ENCODE measurements around the gene P2RY8. TPM values are rescaled to one million over a fixed set of nuclear protein-coding genes. Genes with fewer than 3 reads are reported as not detected.
"Not testable (repeated sequence)": the region's sequence is repeated elsewhere in the genome, so short reads cannot be mapped to it uniquely, and the experiment has no call there.

P2RY8 gene
- total RNA-seq, 2 donors from 2014 or later, result 1.8 to 3.0 TPM

DNA sequence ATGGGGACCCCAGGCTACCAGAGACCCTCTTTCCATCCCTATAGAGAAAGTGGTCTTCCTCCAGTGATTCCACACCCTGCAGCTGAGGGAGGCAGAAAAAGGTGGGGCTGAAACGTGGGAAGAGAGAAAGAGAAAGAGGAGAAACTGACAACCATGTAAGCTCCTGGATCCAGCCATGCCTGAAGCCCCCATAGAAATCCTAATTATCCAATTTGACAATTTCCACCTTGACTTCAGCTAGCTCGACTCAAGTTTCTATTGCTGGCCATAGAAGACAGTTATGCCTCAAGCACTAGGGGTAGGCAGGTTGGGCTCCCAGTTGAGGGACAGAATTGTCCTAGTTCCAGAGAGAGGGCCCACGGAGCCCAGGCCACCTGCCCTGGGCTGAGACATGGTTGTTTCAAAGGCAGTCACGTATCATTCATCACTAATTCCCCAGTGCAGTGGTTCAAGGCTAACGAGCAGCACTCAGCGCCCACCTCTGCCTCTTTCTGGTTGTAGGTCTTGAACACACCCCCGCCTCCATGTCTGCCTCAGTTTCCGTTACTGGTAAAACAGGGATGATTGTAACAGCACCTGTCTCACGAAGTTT is 44.5 kb downstream of the P2RY8 start:
- intact Hi-C loops (cut with DNase I), result no loop called here
- DNase-seq (no peak), ATAC-seq (no peak)

DNA sequence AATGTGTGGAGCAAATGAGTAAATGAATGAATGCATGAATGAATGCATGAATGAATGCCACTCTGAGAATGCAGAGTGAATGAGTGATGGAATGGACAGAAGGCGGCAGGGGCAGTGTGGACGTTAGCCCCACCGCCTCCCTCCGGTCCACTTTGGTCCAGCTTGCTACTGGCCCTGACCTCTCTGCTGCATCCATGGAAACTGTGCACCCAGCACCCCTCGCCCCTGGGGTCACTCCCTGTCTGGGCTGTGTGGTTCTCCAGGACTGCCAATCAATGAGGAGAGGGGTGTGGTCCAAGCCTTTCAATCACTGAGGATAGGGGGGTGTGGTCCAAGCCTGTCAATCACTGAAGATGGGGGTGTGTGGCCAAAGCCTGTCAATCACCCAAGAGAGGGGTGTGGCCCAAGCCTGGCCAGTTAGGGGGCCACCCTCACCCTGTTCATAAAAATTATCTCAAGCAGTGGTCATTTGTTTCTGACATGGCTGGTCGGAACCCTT is 45.1 kb downstream of the P2RY8 start:
- intact Hi-C loops (cut with DNase I), result no loop called here
- DNase-seq (no peak), ATAC-seq (peak in 1 of 2 donors; percentile 44)

DNA sequence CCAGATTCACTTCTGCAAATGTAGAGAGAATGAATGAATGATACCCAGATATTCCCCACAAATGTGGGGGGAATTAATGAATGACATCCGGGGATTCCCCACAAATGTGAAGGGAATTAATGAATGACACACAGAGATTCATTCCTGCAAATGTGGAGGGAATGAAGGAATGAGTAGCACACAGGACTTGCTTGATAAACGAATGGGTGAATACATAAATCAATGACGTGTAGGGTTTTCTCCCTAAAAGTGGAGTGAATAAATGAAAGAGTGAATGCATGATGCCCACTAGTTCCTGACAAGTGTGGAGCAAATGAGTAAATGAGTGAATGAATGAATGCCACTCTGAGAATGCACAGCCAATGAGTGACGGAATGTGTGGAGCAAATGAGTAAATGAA is 45.7 kb downstream of the P2RY8 start:
- intact Hi-C loops (cut with DNase I); ATAC-seq; DNase-seq: not testable (repeated sequence)

DNA sequence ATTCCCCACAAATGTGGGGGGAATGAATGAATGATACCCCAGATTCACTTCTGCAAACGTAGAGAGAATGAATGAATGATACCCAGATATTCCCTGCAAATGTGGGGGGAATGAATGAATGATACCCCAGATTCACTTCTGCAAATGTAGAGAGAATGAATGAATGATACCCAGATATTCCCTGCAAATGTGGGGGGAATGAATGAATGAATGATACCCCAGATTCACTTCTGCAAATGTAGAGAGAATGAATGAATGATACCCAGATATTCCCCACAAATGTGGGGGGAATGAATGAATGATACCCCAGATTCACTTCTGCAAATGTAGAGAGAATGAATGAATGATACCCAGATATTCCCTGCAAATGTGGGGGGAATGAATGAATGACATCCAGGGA is 46.3 kb downstream of the P2RY8 start:
- intact Hi-C loops (cut with DNase I); ATAC-seq; DNase-seq: not testable (repeated sequence)

DNA sequence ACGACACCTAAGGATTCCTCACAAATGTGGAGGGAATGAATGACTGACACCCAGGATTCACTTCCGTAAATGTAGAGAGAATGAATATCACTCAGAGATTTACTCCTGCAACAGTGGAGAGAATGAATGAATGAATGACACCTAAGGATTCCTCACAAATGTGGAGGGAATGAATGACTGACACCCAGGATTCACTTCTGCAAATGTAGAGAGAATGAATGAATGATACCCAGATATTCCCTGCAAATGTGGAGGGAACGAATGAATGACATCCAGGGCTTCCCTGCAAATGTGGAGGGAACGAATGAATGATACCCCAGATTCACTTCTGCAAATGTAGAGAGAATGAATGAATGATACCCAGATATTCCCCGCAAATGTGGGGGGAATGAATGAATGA is 47.6 kb downstream of the P2RY8 start:
- ATAC-seq; intact Hi-C loops (cut with DNase I); DNase-seq: not testable (repeated sequence)

DNA sequence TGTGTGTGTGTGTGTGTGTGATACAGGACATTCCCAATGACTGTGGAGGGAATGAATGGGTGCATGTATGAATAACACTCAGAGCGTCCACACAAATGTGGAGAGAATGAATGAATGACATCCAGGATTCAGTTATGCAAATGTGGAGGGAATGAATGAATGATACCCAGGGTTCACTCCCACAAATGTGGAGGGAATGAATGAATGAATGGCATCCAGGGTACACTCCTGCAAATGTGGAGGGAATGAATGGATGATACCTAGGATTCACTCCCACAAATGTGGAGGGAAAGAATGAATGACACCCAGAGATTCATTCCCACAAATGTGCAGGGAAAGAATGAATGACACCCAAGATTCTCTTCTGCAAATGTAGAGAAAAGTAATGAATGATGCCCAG is 48.2 kb downstream of the P2RY8 start:
- DNase-seq, result no peak
- intact Hi-C loops (cut with DNase I), result no loop called here
- ATAC-seq, result no peak

DNA sequence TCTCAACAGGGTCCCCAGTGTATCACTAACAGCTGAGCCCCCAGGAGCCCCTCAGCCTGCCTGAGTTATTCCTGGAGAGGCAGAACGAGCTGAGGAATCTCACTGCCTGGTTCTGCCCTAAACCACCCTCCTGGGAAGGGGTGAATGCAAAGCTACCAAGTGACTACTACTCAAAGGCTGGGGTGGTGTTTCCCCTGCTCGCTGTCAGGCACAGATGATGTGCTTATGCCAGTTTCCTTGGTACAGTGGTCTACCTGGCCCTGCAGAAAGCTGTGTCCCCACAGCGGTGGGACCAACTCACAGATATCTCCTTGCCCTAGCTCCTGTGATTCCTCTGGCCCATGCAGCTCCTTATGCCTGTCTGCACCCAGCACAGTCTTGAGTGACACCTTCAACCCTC is 48.8 kb downstream of the P2RY8 start:
- DNase-seq (no peak), ATAC-seq (no peak)
- intact Hi-C loops (cut with DNase I), result no loop called here

DNA sequence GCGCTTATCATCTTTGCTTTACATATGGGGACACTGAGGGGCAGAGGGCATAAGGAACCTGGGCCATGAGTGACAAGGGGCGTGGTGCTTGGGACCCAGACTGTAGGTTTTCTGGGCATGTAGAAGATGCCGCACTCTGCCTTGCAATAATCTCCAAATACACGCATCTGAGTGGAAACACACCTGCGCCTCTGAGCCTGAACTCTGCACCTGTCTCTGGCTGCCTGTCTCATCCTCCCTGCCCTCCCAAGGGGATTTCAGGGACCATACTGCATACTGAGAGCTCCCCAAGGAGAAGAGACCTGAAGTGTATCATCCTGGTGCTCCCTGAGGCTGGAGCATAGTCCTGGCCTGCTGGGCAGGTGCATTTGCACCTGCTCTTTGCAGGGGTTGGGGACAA is 49.6 kb downstream of the P2RY8 start:
- ATAC-seq (no peak), DNase-seq (no peak)
- intact Hi-C loops (cut with DNase I), result no loop called here

DNA sequence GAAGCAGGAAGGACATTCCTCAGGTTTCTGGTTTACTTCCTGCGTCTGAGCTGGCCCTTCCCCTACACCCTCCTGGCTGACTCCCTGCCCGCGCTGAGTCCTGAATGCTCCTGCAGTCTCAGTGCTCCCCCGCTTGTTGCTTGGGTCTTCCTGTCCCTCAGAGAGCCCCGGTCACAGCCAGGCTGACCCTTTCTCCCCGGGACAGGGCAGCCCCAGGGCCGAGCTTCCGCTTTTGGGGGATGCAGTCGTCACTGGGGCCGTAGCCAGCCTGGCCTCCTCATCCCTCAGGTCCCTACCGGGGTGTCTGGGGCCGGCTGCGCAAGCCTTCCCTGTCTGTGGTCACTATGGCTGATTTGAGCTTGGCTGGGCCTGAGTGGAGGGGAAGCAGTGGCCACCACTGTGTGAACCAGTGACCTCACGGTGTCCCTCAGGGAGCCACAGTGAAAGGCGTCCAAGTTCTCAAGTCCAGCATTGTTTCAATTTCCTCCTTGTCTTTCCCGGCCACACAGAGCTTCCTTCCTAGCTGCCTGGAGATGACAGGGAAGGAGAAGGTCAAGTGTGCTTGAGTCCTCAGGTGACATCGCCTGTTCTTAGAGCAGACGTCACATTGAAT is 50.1 kb downstream of the P2RY8 start:
- intact Hi-C loops (cut with DNase I), result no loop called here

DNA sequence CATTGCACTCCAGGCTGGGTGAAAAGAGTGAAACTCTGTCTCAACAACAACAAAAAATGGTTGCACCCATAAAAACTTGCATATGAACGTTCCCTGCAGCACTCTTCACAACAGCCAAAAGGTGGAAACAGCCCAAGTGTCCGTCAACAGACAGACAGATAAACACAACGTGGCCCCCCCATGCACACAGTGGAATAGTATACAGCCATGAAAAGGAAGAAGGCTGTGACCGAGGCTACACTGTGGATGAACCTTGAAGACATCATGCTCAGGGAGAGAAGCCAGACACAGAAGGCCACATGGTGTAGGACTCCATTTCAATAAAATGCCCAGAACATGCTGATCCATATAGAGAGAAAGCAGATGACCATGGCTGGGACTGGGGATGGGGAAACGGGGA is 50.8 kb downstream of the P2RY8 start:
- ATAC-seq (no peak), DNase-seq (no peak)
- intact Hi-C loops (cut with DNase I), result no loop called here

More for the DNA sequence above, 50.1 kb downstream of the P2RY8 start:
- DNase-seq (peak; percentile 48), ATAC-seq (peak; percentile 74 to 86)

DNA sequence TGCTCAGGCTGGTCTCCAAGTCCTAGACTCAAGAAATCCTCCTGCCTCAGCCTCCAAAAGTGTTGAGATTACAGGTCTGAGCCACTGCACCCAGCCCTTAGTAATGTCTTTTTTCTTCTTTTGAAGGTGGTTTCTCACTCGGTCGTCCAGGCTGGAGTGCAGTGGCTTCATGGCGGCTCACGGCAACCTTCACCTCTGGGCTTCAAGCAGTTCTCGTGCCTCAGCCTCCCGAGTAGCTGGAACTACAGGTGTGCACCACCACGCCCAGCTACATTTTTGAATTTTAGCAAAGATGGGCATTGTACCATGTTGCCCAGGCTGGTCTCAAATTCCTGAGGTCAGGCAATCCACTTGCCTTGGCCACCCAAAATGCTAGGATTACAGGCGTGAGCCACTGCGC is 52.0 kb downstream of the P2RY8 start:
- ATAC-seq, result no peak
- intact Hi-C loops (cut with DNase I), result no loop called here
- DNase-seq, result no peak

DNA sequence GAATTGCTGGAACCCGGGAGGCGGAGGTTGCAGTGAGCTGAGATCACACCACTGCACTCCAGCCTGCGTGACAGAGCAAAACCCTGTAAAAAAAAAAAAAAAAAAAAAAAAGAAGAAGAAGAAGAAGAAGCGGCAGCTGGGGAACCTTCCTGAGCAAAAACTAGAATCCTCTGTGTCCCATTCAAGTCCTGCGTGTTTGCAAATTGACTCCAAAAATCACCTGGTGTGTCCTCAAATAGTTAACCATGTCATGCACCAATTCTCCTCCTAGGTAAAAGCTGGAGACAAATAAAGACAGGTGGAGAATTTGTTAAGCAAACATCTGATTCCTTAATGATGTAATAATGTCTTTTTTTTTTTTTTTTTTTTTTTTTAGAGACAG is 52.4 kb downstream of the P2RY8 start:
- ATAC-seq, result no peak
- no peak for DNase-seq
- intact Hi-C loops (cut with DNase I), result no loop called here

DNA sequence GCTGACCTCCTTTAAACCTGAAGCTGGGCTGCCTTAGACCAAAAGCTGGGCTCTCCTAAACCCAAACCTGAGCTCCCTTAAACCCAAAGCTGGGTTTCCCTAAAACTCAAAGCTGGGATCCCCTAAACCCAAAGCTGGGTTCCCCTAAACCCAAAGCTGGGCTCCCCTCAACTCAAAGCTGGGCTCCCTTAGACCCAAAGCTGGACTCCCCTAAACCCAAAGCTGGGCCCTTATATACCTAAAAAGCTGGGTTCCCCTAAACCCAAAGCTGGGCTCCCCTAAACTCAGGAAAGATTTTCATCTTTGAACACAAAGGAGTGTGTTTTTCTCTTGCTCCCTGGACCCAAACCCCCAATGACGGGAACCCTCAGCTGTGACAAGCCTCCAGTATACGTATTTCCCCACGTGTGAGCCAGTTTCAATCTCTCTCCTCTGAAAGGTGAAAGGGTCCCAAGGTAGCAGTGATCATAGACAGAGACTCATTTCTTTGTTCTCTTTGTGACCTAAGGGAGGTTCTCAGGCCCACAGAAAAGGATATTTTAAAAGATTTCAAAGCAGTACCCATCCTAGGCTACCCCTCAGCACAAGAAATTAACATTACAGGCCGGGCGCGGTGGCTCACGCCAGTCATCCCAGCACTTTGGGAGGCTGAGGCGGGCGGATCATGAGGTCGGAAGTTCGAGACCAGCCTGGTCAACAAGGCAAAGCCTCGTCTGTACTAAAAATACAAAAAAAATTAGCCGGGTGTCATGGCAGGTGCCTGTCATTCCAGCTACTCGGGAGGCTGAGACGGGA is 52.9 kb downstream of the P2RY8 start:
- intact Hi-C loops (cut with DNase I), result no loop called here
- no peak for ATAC-seq
- DNase-seq, result no peak

DNA sequence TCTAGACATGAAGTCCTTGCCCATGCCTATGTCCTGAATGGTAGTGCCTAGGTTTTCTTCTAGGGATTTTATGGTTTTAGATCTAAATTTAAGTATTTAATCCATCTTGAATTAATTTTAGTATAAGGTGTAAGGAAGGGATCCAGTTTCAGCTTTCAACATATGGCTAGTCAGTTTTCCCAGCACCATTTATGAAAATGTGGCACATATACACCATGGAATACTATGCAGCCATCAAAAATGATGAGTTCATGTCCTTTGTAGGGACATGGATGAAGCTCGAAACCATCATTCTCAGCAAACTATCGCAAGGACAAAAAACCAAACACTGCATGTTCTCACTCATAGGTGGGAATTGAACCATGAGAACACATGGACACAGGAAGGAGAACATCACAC is 54.5 kb downstream of the P2RY8 start:
- intact Hi-C loops (cut with DNase I); DNase-seq: not testable (repeated sequence)

DNA sequence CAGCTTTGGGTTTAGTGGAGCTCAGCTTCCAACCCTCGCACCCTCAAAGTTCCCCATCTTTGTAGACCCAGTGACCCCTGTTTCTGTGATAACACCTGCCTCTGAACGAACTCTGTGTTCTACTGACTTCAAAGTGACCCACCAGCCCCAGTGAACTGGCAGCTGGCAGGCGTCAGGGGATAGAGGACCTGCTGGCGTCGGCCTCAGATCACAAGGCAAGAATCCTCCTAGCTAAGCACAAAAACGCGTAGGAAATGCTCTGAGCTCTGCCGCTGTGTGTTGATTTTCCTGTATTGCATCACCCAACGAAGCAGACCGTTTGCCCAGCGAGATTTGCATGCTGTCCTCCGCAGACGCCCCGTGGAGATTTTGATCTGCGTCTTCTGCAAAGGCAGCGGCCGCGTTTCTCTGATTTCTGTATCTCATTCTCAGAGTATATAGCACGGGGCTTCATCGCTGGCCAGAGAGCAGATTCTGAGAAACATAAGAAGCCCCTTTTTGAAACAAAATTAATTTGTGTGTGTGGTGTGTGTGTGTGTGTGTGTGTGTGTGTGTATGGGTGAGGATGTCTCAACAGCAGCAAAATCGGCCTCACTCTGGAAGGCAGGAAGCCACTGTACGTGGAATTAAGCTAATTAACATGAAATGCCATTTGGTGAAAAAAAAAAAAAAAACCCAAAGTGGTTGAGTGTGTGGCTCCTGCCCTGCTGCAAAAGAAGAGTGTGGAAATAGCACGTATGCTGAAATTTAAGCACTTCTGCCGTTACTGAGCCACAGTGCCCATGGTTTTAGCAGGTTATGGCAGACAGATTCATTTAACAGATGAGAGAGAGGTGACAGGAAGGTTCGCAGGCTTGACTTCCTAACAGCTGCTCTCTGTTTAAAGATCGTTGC is 55.1 kb downstream of the P2RY8 start:
- peak; percentile 56 for DNase-seq
- peak; percentile 81 to 87 for ATAC-seq
- intact Hi-C loops (cut with DNase I), result no loop called here

More for the DNA sequence above, 54.5 kb downstream of the P2RY8 start:
- not testable (repeated sequence) for ATAC-seq

DNA sequence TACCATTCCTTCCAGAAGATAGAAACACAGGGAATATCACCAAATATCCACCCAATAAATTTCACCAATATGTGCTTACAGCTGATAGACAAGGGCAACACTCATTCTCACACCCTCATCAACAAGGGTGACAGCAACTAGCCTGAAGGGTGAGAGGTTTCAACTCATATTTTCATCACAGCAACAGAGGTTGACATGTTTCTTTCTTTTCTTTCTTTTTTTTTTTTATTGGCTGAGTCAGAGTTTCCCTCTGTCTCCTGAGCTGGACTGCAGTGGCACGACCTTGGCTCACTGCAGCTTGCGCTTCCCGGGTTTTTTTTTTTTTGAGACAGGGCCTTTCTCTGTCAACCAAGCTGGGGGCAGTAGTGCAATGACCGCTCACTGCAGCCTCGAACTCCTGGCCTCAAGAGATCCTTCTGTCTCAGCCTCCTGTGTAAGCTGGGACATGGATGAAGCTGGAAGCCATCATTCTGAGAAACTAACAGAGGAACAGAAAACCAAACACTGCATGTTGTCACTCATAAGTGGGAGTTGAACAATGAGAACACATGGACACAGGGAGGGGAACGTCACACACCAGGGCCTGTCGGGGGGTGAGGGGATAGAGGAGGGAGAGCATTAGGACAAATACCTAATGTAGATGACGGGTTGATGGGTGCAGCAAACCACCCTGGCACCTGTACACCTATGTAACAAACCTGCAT is 56.8 kb downstream of the P2RY8 start:
- no peak for ATAC-seq
- DNase-seq, result no peak
- intact Hi-C loops (cut with DNase I), result no loop called here

DNA sequence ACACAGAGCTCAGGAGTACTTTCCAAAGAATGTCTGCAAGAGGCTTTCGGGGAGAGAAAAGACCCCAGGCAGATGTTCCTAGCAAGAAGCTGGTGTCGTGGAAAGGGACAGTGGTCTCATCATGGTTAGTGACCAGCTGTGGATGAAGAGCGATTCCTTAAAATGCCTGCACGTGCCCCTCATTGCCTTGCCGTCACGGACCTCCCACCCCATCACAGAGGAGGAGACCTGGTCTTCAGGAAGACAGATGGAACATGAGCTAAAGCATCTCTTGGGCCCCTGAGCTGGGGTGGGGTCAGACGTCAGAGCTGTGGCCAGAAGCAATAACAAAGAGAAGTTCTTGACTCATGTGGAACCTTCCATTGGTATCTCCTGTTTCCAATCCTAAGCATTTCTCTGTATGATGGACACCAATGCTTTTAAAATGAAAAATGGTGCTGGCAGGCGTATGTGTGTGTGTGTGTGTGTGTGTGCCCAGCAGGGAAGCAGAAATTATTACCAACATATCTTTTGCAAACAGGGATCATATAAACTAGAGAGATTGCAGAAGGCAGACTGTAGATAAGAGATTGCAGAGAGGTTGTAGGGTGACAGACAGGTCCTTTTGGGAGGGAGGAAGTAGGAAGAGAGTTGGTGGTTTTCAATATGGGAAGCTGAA is 59.1 kb downstream of the P2RY8 start:
- DNase-seq (no peak), ATAC-seq (no peak)
- intact Hi-C loops (cut with DNase I), result no loop called here

DNA sequence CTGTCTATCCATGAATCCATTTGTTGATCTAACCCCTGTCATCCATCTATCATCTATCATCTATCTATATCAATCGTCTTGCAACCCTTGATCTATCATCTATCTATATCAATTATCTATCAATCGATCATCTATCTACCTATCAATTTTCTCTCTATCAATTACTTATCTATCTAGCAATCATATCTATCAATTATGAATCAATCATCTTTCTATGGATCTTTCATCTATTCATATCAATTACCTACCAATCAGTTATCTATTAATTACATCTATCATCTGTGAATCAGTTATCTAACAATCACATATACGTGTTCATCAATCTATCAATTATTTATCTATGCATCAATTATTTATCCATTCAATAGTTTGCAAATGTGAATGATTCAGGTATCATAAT is 59.8 kb downstream of the P2RY8 start:
- ATAC-seq (no peak), DNase-seq (no peak)
- intact Hi-C loops (cut with DNase I), result no loop called here

All from left cardiac atrium (tissue), 4 donors.